HepG2 (cell line): Measurements from ENCODE around the gene PDE3A.

Experiments used
- ARHGAP35 ChIP-seq: sonication (generic); formaldehyde crosslinking; IDR thresholded peaks from 2 replicates; pipeline ENCODE4 v1.9.0; 2022; ENCODE audit warnings: mild to moderate bottlenecking, inconsistent platforms, moderate library complexity, missing genetic modification reagents, borderline replicate concordance
- EP300 ChIP-seq, 3 experiments: sonication (generic) in 1 of 3; formaldehyde crosslinking in 1 of 3; IDR thresholded peaks; 2 replicates each; pipeline versions ENCODE4 v1.5.1 to v1.6.1; 2011 to 2020; ENCODE audit warnings: low read depth in 2 of 3, low read length in 2 of 3, borderline replicate concordance in 1 of 3, improper control_type of control experiment in 1 of 3, mild to moderate bottlenecking in 1 of 3, missing genetic modification reagents in 1 of 3, moderate library complexity in 1 of 3
- ETV5 ChIP-seq: IDR thresholded peaks from 2 replicates; pipeline ENCODE4 v1.6.1; 2018; ENCODE audit warnings: missing biosample characterization, missing genetic modification reagents, inconsistent platforms, borderline replicate concordance
- GABPA ChIP-seq, 2 experiments: IDR thresholded peaks; 2 replicates each; pipeline ENCODE4 v1.6.1; 2011 to 2016; ENCODE audit warnings: low read depth in 2 of 2, low read length in 1 of 2, missing biosample characterization in 1 of 2, missing genetic modification characterization in 1 of 2
- NFE2L1 ChIP-seq: sonication (generic); formaldehyde crosslinking; IDR thresholded peaks from 2 replicates; pipeline ENCODE4 v1.4.0; 2020; ENCODE audit warnings: missing genetic modification reagents, mild to moderate bottlenecking, borderline replicate concordance
- NFIC ChIP-seq: IDR thresholded peaks from 2 replicates; pipeline ENCODE4 v1.6.1; 2012; ENCODE audit warnings: mild to moderate bottlenecking, low read length, inconsistent platforms
- SCMH1 ChIP-seq: sonication (generic); formaldehyde crosslinking; IDR thresholded peaks from 2 replicates; pipeline ENCODE4 v1.9.0; 2021; ENCODE audit warnings: missing genetic modification reagents, mild to moderate bottlenecking, borderline replicate concordance
- ZNF335 ChIP-seq: sonication (generic); formaldehyde crosslinking; IDR thresholded peaks from 2 replicates; pipeline ENCODE4 v1.4.0; 2020; ENCODE audit warnings: missing genetic modification reagents
- ZNF382 ChIP-seq: sonication (generic); formaldehyde crosslinking; IDR thresholded peaks from 2 replicates; pipeline ENCODE4 v1.5.0; 2020; ENCODE audit warnings: missing genetic modification reagents, mild to moderate bottlenecking, borderline replicate concordance
- ZNF557 ChIP-seq: sonication (generic); formaldehyde crosslinking; IDR thresholded peaks from 2 replicates; pipeline ENCODE4 v1.4.0; 2020; ENCODE audit warnings: missing genetic modification reagents
- TF ChIP-seq, protein P1 (sequence below), 2 experiments: fragments of 450-650 bp in 1 of 2; sonication (generic) in 1 of 2; formaldehyde crosslinking; IDR thresholded peaks; 2 replicates each; pipeline versions ENCODE4 v1.5.0 to v1.8.0; 2020 to 2022; ENCODE audit warnings: mild to moderate bottlenecking in 1 of 2, missing genetic modification reagents in 1 of 2
- TF ChIP-seq, protein P2 (sequence below): sonication (generic); formaldehyde crosslinking; IDR thresholded peaks from 2 replicates; pipeline ENCODE4 v1.4.0; 2020; ENCODE audit warnings: mild to moderate bottlenecking, missing genetic modification reagents
- TF ChIP-seq, protein P3 (sequence below): sonication (generic); formaldehyde crosslinking; IDR thresholded peaks from 2 replicates; pipeline ENCODE4 v1.5.0; 2020; ENCODE audit warnings: mild to moderate bottlenecking, missing genetic modification reagents, moderate library complexity

DNA sequence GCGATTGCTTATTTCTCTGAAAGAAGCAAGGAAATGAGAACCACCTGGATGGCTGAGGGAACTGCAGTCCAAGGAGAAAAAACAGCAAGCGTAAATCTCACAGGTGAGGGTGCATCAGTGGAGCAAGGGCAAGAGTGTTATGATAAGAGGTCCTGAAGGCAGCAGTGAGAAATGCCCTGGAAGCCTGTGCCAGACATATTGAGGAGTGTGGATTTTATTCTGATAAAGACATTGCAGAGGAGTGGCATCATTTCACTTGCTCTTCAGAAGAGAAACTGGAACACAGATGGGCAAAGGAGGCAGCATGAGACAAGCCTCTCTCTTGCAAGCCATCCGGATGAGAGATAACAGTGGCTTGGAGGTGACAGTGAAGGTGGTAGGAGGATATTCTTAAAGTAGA lies 78.5 kb downstream of the PDE3A start:
- TF ChIP-seq ZNF335 (CRISPR knock-in tag) (no peak), ARHGAP35 (CRISPR knock-in tag) (no peak), ZNF557 (CRISPR knock-in tag) (no peak), NFIC (no peak), ZNF382 (CRISPR knock-in tag) (no peak), NFE2L1 (no peak), EP300 (IDR thresholded peaks at IDR 0.05; ENCODE audit: low read depth in 2 of 2, low read length in 2 of 2) (no peak), EP300 (CRISPR knock-in tag; IDR thresholded peaks at IDR 0.05; ENCODE audit: borderline replicate concordance) (no peak), ETV5 (CRISPR knock-in tag) (no peak), SCMH1 (no peak), GABPA (IDR thresholded peaks at IDR 0.05; ENCODE audit: low read depth, low read length) (no peak), GABPA (CRISPR knock-in tag; IDR thresholded peaks at IDR 0.05; ENCODE audit: low read depth) (no peak)
- TF ChIP-seq, protein P1, sequence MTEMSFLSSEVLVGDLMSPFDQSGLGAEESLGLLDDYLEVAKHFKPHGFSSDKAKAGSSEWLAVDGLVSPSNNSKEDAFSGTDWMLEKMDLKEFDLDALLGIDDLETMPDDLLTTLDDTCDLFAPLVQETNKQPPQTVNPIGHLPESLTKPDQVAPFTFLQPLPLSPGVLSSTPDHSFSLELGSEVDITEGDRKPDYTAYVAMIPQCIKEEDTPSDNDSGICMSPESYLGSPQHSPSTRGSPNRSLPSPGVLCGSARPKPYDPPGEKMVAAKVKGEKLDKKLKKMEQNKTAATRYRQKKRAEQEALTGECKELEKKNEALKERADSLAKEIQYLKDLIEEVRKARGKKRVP (CRISPR knock-in tag; IDR thresholded peaks at IDR 0.05) = no peak
- TF ChIP-seq, protein P2, sequence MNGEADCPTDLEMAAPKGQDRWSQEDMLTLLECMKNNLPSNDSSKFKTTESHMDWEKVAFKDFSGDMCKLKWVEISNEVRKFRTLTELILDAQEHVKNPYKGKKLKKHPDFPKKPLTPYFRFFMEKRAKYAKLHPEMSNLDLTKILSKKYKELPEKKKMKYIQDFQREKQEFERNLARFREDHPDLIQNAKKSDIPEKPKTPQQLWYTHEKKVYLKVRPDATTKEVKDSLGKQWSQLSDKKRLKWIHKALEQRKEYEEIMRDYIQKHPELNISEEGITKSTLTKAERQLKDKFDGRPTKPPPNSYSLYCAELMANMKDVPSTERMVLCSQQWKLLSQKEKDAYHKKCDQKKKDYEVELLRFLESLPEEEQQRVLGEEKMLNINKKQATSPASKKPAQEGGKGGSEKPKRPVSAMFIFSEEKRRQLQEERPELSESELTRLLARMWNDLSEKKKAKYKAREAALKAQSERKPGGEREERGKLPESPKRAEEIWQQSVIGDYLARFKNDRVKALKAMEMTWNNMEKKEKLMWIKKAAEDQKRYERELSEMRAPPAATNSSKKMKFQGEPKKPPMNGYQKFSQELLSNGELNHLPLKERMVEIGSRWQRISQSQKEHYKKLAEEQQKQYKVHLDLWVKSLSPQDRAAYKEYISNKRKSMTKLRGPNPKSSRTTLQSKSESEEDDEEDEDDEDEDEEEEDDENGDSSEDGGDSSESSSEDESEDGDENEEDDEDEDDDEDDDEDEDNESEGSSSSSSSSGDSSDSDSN (CRISPR knock-in tag) = no peak
- TF ChIP-seq, protein P3, sequence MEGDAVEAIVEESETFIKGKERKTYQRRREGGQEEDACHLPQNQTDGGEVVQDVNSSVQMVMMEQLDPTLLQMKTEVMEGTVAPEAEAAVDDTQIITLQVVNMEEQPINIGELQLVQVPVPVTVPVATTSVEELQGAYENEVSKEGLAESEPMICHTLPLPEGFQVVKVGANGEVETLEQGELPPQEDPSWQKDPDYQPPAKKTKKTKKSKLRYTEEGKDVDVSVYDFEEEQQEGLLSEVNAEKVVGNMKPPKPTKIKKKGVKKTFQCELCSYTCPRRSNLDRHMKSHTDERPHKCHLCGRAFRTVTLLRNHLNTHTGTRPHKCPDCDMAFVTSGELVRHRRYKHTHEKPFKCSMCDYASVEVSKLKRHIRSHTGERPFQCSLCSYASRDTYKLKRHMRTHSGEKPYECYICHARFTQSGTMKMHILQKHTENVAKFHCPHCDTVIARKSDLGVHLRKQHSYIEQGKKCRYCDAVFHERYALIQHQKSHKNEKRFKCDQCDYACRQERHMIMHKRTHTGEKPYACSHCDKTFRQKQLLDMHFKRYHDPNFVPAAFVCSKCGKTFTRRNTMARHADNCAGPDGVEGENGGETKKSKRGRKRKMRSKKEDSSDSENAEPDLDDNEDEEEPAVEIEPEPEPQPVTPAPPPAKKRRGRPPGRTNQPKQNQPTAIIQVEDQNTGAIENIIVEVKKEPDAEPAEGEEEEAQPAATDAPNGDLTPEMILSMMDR = no peak
